ENCODE data around the gene CLDN2. TPM values are rescaled to one million over a fixed set of nuclear protein-coding genes. Genes with fewer than 3 reads are reported as not detected.

Gene CLDN2
- total and polyA plus RNA-seq, 4 donors = 0.37 to 25.5 (median 20.7) TPM

DNA sequence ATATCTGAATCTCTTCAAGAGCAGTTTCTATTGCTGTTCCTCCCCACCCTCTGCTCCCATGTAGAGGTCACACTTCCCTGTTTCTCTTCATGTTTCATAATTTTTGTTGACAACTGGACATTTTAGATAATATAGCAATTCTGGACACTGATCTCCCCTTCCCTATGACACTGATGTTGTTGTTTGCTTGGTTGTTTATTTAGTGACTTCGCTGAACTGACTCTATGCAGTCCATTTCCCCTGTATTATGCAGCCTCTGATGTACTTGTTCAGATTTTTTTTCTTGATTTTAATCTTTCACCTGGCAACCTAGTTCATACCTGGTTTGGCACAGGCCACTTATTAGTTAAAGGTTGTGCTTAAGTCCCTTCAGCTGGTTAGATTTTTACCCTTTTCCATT is 29.2 kb downstream of the CLDN2 start:
- no peak overlapping the region for H3K9ac ChIP-seq (ENCODE audit: low read depth in 1 of 2, low read length in 2 of 2)
- H3K27ac ChIP-seq (ENCODE audit: low read depth in 1 of 2, low read length in 2 of 2) = no peak overlapping the region
- 54% methylated on average over 1 of the region's 1 CpG for WGBS
- no peak for TF ChIP-seq RAD21 (IDR thresholded peaks at IDR 0.05)
- no peak for TF ChIP-seq FOXA2 (IDR thresholded peaks at IDR 0.05)
- no peak for TF ChIP-seq HNF4A (conservative IDR thresholded peaks at IDR 0.05)
- TF ChIP-seq TAF1 (conservative IDR thresholded peaks at IDR 0.05) = no peak
- TF ChIP-seq, protein P1, sequence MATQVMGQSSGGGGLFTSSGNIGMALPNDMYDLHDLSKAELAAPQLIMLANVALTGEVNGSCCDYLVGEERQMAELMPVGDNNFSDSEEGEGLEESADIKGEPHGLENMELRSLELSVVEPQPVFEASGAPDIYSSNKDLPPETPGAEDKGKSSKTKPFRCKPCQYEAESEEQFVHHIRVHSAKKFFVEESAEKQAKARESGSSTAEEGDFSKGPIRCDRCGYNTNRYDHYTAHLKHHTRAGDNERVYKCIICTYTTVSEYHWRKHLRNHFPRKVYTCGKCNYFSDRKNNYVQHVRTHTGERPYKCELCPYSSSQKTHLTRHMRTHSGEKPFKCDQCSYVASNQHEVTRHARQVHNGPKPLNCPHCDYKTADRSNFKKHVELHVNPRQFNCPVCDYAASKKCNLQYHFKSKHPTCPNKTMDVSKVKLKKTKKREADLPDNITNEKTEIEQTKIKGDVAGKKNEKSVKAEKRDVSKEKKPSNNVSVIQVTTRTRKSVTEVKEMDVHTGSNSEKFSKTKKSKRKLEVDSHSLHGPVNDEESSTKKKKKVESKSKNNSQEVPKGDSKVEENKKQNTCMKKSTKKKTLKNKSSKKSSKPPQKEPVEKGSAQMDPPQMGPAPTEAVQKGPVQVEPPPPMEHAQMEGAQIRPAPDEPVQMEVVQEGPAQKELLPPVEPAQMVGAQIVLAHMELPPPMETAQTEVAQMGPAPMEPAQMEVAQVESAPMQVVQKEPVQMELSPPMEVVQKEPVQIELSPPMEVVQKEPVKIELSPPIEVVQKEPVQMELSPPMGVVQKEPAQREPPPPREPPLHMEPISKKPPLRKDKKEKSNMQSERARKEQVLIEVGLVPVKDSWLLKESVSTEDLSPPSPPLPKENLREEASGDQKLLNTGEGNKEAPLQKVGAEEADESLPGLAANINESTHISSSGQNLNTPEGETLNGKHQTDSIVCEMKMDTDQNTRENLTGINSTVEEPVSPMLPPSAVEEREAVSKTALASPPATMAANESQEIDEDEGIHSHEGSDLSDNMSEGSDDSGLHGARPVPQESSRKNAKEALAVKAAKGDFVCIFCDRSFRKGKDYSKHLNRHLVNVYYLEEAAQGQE (IDR thresholded peaks at IDR 0.05) = no peak
- TF ChIP-seq RXRA (IDR thresholded peaks at IDR 0.05) = no peak
- TF ChIP-seq SP1 (IDR thresholded peaks at IDR 0.05) = no peak
- TF ChIP-seq YY1 (IDR thresholded peaks at IDR 0.05) = no peak
- no peak for TF ChIP-seq NR2F2 (IDR thresholded peaks at IDR 0.05)
- TF ChIP-seq EGR1 (IDR thresholded peaks at IDR 0.05; ENCODE audit: low read depth in 2 of 2) = no peak
- TF ChIP-seq HNF4G (IDR thresholded peaks at IDR 0.05) = no peak
- TF ChIP-seq ZBTB33 (IDR thresholded peaks at IDR 0.05) = no peak
- no peak for TF ChIP-seq ATF3 (IDR thresholded peaks at IDR 0.05)
- TF ChIP-seq JUND (IDR thresholded peaks at IDR 0.05) = no peak
- TF ChIP-seq, protein P2, sequence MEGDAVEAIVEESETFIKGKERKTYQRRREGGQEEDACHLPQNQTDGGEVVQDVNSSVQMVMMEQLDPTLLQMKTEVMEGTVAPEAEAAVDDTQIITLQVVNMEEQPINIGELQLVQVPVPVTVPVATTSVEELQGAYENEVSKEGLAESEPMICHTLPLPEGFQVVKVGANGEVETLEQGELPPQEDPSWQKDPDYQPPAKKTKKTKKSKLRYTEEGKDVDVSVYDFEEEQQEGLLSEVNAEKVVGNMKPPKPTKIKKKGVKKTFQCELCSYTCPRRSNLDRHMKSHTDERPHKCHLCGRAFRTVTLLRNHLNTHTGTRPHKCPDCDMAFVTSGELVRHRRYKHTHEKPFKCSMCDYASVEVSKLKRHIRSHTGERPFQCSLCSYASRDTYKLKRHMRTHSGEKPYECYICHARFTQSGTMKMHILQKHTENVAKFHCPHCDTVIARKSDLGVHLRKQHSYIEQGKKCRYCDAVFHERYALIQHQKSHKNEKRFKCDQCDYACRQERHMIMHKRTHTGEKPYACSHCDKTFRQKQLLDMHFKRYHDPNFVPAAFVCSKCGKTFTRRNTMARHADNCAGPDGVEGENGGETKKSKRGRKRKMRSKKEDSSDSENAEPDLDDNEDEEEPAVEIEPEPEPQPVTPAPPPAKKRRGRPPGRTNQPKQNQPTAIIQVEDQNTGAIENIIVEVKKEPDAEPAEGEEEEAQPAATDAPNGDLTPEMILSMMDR (IDR thresholded peaks at IDR 0.05; ENCODE audit: low read depth, low read length, missing input control) = no peak
- no peak for DNase-seq (ENCODE audit: low spot score)
- no peaks in the 10 kb centered on the region for H3K36me3 ChIP-seq (ENCODE audit: control insufficient read depth in 4 of 4, insufficient read depth in 3 of 4, low read depth in 1 of 4, low read length in 3 of 4)
- no peaks in the 10 kb centered on the region for H3K9me3 ChIP-seq (ENCODE audit: control insufficient read depth in 4 of 4, low read length in 3 of 4)
- peaks cover 0 to 5% (median 1%) of the 10 kb centered on the region in 4 donors for H3K4me1 ChIP-seq (ENCODE audit: control insufficient read depth in 4 of 4, insufficient read depth in 4 of 4, low read length in 3 of 4)
- no peak overlapping the region for H3K4me3 ChIP-seq (ENCODE audit: low read depth in 1 of 3, low read length in 3 of 3)
- H3K27me3 ChIP-seq (ENCODE audit: control insufficient read depth in 4 of 4, insufficient read depth in 4 of 4, low read length in 3 of 4) = peaks cover 0 to 2% (median 0%) of the 10 kb centered on the region in 4 donors

- WGBS = 91% methylated on average over 2 of the region's 2 CpGs
Observed at GRCh38 chrX:106950381-106950780, 30.2 kb downstream of the CLDN2 start.

More at GRCh38 chrX:106950381-106950780, 30.2 kb downstream of the CLDN2 start:
- H3K36me3 ChIP-seq (ENCODE audit: control insufficient read depth in 4 of 4, insufficient read depth in 3 of 4, low read depth in 1 of 4, low read length in 3 of 4) = no peaks in the 10 kb centered on the region
- H3K4me3 ChIP-seq (ENCODE audit: low read depth in 1 of 3, low read length in 3 of 3) = no peak overlapping the region
- no peak overlapping the region for H3K9ac ChIP-seq (ENCODE audit: low read depth in 1 of 2, low read length in 2 of 2)
- no peak overlapping the region for H3K27ac ChIP-seq (ENCODE audit: low read depth in 1 of 2, low read length in 2 of 2)
- DNase-seq (ENCODE audit: low spot score) = no peak
- peaks cover 2 to 13% (median 7%) of the 10 kb centered on the region in 4 donors for H3K4me1 ChIP-seq (ENCODE audit: control insufficient read depth in 4 of 4, insufficient read depth in 4 of 4, low read length in 3 of 4)
- no peak for TF ChIP-seq TAF1 (conservative IDR thresholded peaks at IDR 0.05)
- no peak for TF ChIP-seq SP1 (IDR thresholded peaks at IDR 0.05)
- no peak for TF ChIP-seq RAD21 (IDR thresholded peaks at IDR 0.05)
- TF ChIP-seq NR2F2 (IDR thresholded peaks at IDR 0.05) = no peak
- no peak for TF ChIP-seq FOXA2 (IDR thresholded peaks at IDR 0.05)
- no peak for TF ChIP-seq GABPA (IDR thresholded peaks at IDR 0.05 in 1 of 2, conservative IDR thresholded peaks at IDR 0.05 in 1 of 2)
- no peaks in the 10 kb centered on the region for H3K9me3 ChIP-seq (ENCODE audit: control insufficient read depth in 4 of 4, low read length in 3 of 4)
- peaks cover 0 to 2% (median 0%) of the 10 kb centered on the region in 4 donors for H3K27me3 ChIP-seq (ENCODE audit: control insufficient read depth in 4 of 4, insufficient read depth in 4 of 4, low read length in 3 of 4)

Data from liver (tissue), 9 donors.